Mesendoderm (in vitro differentiated cells): ENCODE results near the gene ITGA2.
"Not testable (repeated sequence)": the region's sequence is repeated elsewhere in the genome, so short reads cannot be mapped to it uniquely, and the experiment has no call there.

ENCODE experiments used
- DNase-seq: peaks from one replicate; pipeline ENCODE4 v3.0.0; 2013
- H2AK5ac ChIP-seq: 2 replicates; pipeline ENCODE4 v1.6.1; 2013; ENCODE audit warnings: low read length, inconsistent platforms
- H2BK120ac ChIP-seq: 2 replicates; pipeline ENCODE4 v1.6.1; 2013; ENCODE audit warnings: low read depth, mild to moderate bottlenecking, low read length, moderate library complexity, mixed read lengths
- H2BK15ac ChIP-seq: replicated peaks from 2 replicates; pipeline ENCODE4 v1.6.1; 2013; ENCODE audit warnings: low read depth, mild to moderate bottlenecking, moderate library complexity
- H2BK5ac ChIP-seq: 2 replicates; pipeline ENCODE4 v1.6.1; 2013; ENCODE audit warnings: low read length, inconsistent platforms
- H3K18ac ChIP-seq: 2 replicates; pipeline ENCODE4 v1.6.1; 2013; ENCODE audit warnings: mild to moderate bottlenecking, low read length, mixed read lengths
- H3K23ac ChIP-seq: one replicate; pipeline ENCODE4 v1.6.1; 2013; ENCODE audit warnings: low read length
- H3K27ac ChIP-seq: 2 replicates; pipeline ENCODE4 v1.5.1; 2013; ENCODE audit warnings: low read depth, mild to moderate bottlenecking, inconsistent platforms, low read length, moderate library complexity
- H3K27me3 ChIP-seq: 2 replicates; pipeline ENCODE4 v1.6.1; 2013; ENCODE audit warnings: low read length, control low read depth, mild to moderate bottlenecking, inconsistent platforms; ENCODE audit not compliant: insufficient read depth, poor library complexity
- H3K36me3 ChIP-seq: 2 replicates; pipeline ENCODE4 v1.6.1; 2013; ENCODE audit warnings: low read length, inconsistent platforms; ENCODE audit not compliant: control insufficient read depth, insufficient read depth
- H3K4ac ChIP-seq: one replicate; pipeline ENCODE4 v1.6.1; 2013; ENCODE audit warnings: low read depth, mild to moderate bottlenecking, low read length, moderate library complexity
- H3K4me1 ChIP-seq: 2 replicates; pipeline ENCODE4 v1.6.1; 2013; ENCODE audit warnings: low read depth, low read length, inconsistent platforms; ENCODE audit not compliant: control insufficient read depth
- H3K4me2 ChIP-seq: 2 replicates; pipeline ENCODE4 v1.6.1; 2013; ENCODE audit warnings: low read length
- H3K4me3 ChIP-seq: 2 replicates; pipeline ENCODE4 v1.5.1; 2013; ENCODE audit warnings: mild to moderate bottlenecking, low read length
- H3K56ac ChIP-seq: one replicate; pipeline ENCODE4 v1.6.1; 2013; ENCODE audit warnings: low read length
- H3K79me1 ChIP-seq: 2 replicates; pipeline ENCODE4 v1.6.1; 2013; ENCODE audit warnings: low read length, inconsistent platforms
- H3K79me2 ChIP-seq: 2 replicates; pipeline ENCODE4 v1.6.1; 2013; ENCODE audit warnings: mild to moderate bottlenecking, low read length; ENCODE audit not compliant: control insufficient read depth, insufficient read depth
- H3K9ac ChIP-seq: 2 replicates; pipeline ENCODE4 v1.6.1; 2013; ENCODE audit warnings: low read length, inconsistent platforms
- H4K5ac ChIP-seq: one replicate; pipeline ENCODE4 v1.6.1; 2013; ENCODE audit warnings: low read length
- H4K8ac ChIP-seq: one replicate; pipeline ENCODE4 v1.6.1; 2013; ENCODE audit warnings: low read depth, mild to moderate bottlenecking, control low read depth, low read length, moderate library complexity
- WGBS: extraction: QIAGEN DNeasy Blood & Tissue Kit; methylation state at CpG from one replicate; pipeline ENCODE4 v1.1.7; 2013; ENCODE audit warnings: low lambda C conversion rate, missing lambda C conversion rate; ENCODE audit not compliant: insufficient coverage; ENCODE audit errors: extremely low coverage; 5-methylcytosine and 5-hydroxymethylcytosine counted together

The ITGA2 gene

DNA sequence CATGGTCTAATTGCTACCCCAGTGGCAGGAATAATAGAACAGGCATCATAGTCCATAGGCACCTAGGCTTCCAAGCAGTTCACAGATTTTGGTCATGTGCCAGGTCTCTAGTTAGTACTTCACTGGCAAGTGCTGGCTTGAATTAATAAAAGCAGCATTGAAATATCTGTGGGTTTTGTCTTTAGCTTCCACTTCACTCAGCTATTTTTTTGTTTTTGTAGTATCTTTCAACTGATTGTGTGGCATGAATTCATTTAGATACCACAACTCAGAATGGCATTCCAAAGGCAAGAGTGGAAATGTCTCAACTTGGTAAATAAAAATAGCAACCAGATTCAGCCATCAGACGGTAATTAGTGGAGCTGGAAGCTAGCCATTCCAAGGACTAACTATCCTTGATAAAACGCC is 27.9 kb upstream of the ITGA2 start:
- Histone ChIP-seq H2BK15ac (no peak overlapping the region), H3K4me1 (no peaks in the 10 kb centered on the region), H3K4me2 (no peak overlapping the region), H3K9ac (no peak overlapping the region), H3K27ac (no peak overlapping the region), H3K27me3 (no peaks in the 10 kb centered on the region), H2BK5ac (no peak overlapping the region), H2BK120ac (no peak overlapping the region), H4K5ac (no peak overlapping the region), H4K8ac (no peak overlapping the region), H3K79me2 (no peaks in the 10 kb centered on the region), H2AK5ac (no peak overlapping the region), H3K23ac (no peak overlapping the region), H3K4ac (no peak overlapping the region), H3K79me1 (no peaks in the 10 kb centered on the region), H3K4me3 (no peak overlapping the region), H3K18ac (no peak overlapping the region), H3K56ac (no peak overlapping the region), H3K36me3 (no peaks in the 10 kb centered on the region)
- WGBS = no CpG with 5 or more reads among the region's 2 CpGs
- DNase-seq = no peak

DNA sequence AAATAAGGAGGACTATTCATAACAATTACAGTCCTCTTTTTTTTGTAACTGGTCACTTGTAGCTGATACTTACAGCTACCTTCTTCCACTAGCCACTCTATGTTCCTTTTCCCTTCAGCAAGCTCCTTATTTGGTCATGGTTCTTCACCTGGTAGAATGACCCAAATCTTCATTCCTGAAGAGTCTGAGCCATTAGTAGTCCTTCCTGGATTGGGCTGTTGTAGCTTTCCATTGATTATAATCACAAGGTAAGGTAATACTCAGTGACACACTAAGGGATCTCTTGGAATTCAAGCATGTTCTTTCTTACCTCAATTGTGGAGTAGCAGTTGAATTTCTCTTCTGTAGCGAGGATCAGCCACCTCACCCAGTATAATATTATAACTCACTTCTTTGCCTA is 25.5 kb upstream of the ITGA2 start:
- no peak overlapping the region for H3K4me3 ChIP-seq
- H2BK15ac ChIP-seq = no peak overlapping the region
- no peak overlapping the region for H2BK5ac ChIP-seq
- H3K36me3 ChIP-seq = no peaks in the 10 kb centered on the region
- H3K56ac ChIP-seq = no peak overlapping the region
- no peak overlapping the region for H2AK5ac ChIP-seq
- H3K23ac ChIP-seq = no peak overlapping the region
- no peaks in the 10 kb centered on the region for H3K27me3 ChIP-seq
- H3K4ac ChIP-seq = no peak overlapping the region
- no peak overlapping the region for H4K5ac ChIP-seq
- no peak overlapping the region for H3K9ac ChIP-seq
- no peak overlapping the region for H3K18ac ChIP-seq
- no peaks in the 10 kb centered on the region for H3K79me1 ChIP-seq
- no peak overlapping the region for H3K4me2 ChIP-seq
- H3K79me2 ChIP-seq = no peaks in the 10 kb centered on the region
- H3K27ac ChIP-seq = no peak overlapping the region
- WGBS = no CpG with 5 or more reads among the region's 1 CpG
- DNase-seq = peak; percentile 79
- H2BK120ac ChIP-seq = no peak overlapping the region
- no peaks in the 10 kb centered on the region for H3K4me1 ChIP-seq
- no peak overlapping the region for H4K8ac ChIP-seq

DNA sequence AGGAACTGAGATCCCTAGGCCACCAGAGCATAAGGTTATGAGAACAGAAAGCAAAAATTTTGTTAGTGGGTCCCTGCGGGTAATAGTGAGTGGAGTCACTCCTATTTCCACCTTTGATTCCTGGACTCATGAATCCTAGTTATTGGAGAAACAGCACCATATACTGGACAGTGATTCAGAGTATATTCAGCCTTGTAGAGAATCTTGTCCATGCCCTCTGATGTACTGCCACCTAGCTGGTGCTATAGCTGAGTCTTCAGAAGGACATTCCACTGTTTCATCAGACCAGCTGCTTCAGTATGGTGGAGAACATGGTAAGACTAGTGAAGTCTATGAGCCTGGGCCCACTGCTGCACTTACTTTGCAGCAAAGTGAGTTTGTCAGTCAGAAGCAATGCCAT is 25.0 kb upstream of the ITGA2 start:
- Histone ChIP-seq H3K79me2 (no peaks in the 10 kb centered on the region), H2BK15ac (no peak overlapping the region), H2BK5ac (no peak overlapping the region), H3K9ac (no peak overlapping the region), H3K27ac (no peak overlapping the region), H4K5ac (no peak overlapping the region), H3K4me1 (no peaks in the 10 kb centered on the region), H3K4me3 (no peak overlapping the region), H3K36me3 (no peaks in the 10 kb centered on the region), H2AK5ac (no peak overlapping the region), H3K4me2 (no peak overlapping the region), H3K79me1 (no peaks in the 10 kb centered on the region), H3K56ac (no peak overlapping the region), H3K27me3 (no peaks in the 10 kb centered on the region), H2BK120ac (no peak overlapping the region), H3K4ac (no peak overlapping the region), H4K8ac (no peak overlapping the region), H3K18ac (no peak overlapping the region), H3K23ac (no peak overlapping the region)
- WGBS = no CpG with 5 or more reads among the region's 1 CpG
- DNase-seq = no peak

DNA sequence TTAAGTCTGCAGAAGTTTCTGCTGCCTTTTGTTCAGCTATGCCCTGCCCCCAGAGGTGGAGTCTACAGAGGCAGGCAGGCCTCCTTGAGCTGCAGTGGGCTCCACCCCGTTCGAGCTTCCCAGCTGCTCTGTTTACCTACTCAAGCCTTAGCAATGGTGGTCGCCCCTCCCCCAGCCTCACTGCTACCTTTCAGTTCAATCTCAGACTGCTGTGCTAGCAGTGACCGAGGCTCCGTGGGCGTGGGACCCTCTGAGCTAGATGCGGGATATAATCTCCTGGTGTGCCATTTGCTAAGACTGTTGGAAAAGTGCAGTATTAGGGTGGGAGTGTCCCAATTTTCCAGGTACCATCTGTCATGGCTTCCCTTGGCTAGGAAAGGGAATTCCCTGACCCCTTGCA is 13.0 kb upstream of the ITGA2 start:
- H3K23ac ChIP-seq, H3K9ac ChIP-seq, H2BK5ac ChIP-seq, H2BK15ac ChIP-seq, H3K4me1 ChIP-seq, H3K18ac ChIP-seq, DNase-seq, H3K27ac ChIP-seq, H4K5ac ChIP-seq, H3K4me3 ChIP-seq, H2BK120ac ChIP-seq, H3K56ac ChIP-seq, H3K79me1 ChIP-seq, H3K36me3 ChIP-seq, H2AK5ac ChIP-seq, H3K4me2 ChIP-seq, H3K79me2 ChIP-seq, H4K8ac ChIP-seq, H3K4ac ChIP-seq, H3K27me3 ChIP-seq: not testable (repeated sequence)
- WGBS = no CpG with 5 or more reads among the region's 7 CpGs

DNA sequence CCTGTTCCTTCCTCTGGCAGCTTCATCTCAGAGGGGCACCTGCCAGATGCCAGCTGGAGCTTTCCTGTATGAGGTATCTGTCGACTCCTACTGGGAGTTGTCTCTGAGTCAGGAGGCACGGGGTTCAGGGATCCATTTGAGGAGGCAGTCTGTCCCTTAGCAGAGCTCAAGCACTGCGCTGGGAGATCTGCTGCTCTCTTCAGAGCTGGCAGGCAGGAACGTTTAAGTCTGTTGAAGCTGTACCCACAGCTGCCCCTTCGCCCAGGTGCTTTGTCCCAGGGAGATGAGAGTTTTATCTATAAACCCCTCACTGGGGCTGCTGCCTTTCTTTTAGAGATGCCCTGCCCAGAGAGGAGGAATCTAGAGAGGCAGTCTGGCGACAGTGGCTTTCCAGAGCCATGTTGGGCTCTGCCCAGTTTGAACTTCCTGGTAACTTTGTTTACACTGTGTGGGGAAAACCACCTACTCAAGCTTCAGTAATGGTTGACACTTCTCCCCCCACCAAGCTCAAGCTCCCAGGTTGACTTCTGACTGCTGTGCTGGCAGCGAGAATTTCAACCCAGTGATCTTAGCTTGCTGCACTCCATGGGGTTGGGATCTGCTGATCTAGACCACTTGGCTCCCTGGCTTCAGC is 11.8 kb upstream of the ITGA2 start:
- WGBS = no CpG with 5 or more reads among the region's 7 CpGs
- H3K18ac ChIP-seq = no peak overlapping the region
- no peak overlapping the region for H2BK5ac ChIP-seq

DNA sequence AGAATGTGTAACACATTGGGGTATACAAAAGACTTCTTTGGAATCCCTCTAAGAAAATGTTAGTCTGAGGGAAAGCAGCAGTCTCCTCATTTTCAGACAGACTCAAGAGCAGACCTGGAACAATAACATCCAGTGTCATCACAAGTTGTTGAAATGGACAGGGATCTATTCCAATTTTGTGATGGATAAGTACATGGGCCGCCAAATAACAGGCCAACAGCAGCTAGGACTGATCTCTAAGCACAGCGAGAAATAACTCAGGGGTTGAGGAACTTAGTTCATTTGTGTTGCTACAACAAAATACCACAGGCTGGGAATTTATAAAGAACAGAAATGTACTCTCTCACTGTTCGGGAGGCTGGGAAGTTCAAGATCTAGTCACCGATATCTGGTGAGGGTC is 7.6 kb upstream of the ITGA2 start:
- no peaks in the 10 kb centered on the region for H3K79me1 ChIP-seq
- H3K56ac ChIP-seq = no peak overlapping the region
- H2AK5ac ChIP-seq = no peak overlapping the region
- H4K8ac ChIP-seq = no peak overlapping the region
- H3K4me2 ChIP-seq = no peak overlapping the region
- no peak overlapping the region for H3K9ac ChIP-seq
- no peak overlapping the region for H2BK120ac ChIP-seq
- H3K18ac ChIP-seq = no peak overlapping the region
- no peak overlapping the region for H3K27ac ChIP-seq
- DNase-seq = no peak
- no peak overlapping the region for H3K4me3 ChIP-seq
- no peaks in the 10 kb centered on the region for H3K4me1 ChIP-seq
- no peaks in the 10 kb centered on the region for H3K27me3 ChIP-seq
- H3K79me2 ChIP-seq = no peaks in the 10 kb centered on the region
- H3K23ac ChIP-seq = no peak overlapping the region
- no peaks in the 10 kb centered on the region for H3K36me3 ChIP-seq
- H2BK15ac ChIP-seq = no peak overlapping the region
- no CpG with 5 or more reads among the region's 4 CpGs for WGBS
- H2BK5ac ChIP-seq = no peak overlapping the region
- no peak overlapping the region for H3K4ac ChIP-seq
- no peak overlapping the region for H4K5ac ChIP-seq

More for the DNA sequence above, 11.8 kb upstream of the ITGA2 start:
- no peaks in the 10 kb centered on the region for H3K79me2 ChIP-seq
- no peak for DNase-seq
- no peak overlapping the region for H4K5ac ChIP-seq
- H3K56ac ChIP-seq = no peak overlapping the region
- no peaks in the 10 kb centered on the region for H3K79me1 ChIP-seq
- H3K27ac ChIP-seq = no peak overlapping the region
- no peak overlapping the region for H3K23ac ChIP-seq
- no peak overlapping the region for H3K4me2 ChIP-seq
- no peak overlapping the region for H3K9ac ChIP-seq
- no peak overlapping the region for H4K8ac ChIP-seq
- H2BK120ac ChIP-seq = no peak overlapping the region
- H3K4me1 ChIP-seq = no peaks in the 10 kb centered on the region
- no peak overlapping the region for H3K4me3 ChIP-seq
- no peaks in the 10 kb centered on the region for H3K27me3 ChIP-seq
- no peak overlapping the region for H2BK15ac ChIP-seq
- H2AK5ac ChIP-seq = no peak overlapping the region
- H3K36me3 ChIP-seq = no peaks in the 10 kb centered on the region
- H3K4ac ChIP-seq = no peak overlapping the region
